GM19438 (cell line): ENCODE measurements around the gene PLPP4.
"Not testable (repeated sequence)": the region's sequence is repeated elsewhere in the genome, so short reads cannot be mapped to it uniquely, and the experiment has no call there.

Source experiments
- ATAC-seq: cut with Tn5 transposase; IDR thresholded peaks from one replicate; pipeline ENCODE4 v1.9.1; 2021; ENCODE audit warnings: low read depth; ENCODE audit not compliant: unreplicated experiment

The PLPP4 gene

GRCh38 chr10:120483651-120484301, 26.7 kb downstream of the PLPP4 start:
- no peak for ATAC-seq

DNA sequence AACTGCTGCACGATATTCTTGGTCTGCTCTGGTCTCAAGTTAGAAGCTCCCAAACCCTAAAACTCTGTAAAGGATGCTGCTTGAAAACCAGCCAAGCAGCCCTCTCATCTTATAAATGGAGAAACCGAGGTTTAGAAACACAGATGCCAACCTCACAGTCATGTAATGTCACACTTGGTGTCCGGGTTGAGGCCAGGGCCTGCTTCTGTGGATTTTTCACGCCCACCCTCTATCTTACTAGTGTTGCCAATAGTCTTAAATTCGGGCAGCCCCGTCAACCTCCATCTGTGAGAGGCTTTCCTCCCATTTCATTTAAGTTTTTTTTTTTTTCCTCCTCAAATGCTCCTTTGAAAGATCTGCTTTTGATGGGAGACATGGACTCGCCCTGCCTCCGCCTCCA, 28.9 kb downstream of the PLPP4 start:
- ATAC-seq = no peak

- ATAC-seq = no peak
These were observed 29.7 kb downstream of the PLPP4 start for GRCh38 chr10:120486671-120487205.

DNA sequence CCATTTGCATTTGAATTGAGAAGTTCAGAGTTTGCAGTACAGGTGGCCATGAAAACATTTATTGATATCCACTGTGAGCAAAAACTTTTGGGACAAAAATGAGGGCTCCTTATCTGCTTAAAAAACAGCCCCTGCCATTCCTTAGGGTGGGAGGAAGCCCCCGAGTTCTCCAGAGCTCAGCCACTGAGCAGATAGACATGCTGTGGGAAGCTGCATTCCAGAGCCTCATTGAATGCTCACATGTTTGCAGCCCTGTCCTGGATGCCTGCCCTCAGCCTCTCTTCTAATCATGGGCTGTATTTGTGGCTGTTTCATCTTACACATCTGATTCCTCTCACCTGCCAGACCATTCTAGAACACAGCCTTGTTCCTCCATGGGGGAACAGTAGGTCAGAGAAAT, 33.3 kb downstream of the PLPP4 start:
- no peak for ATAC-seq

DNA sequence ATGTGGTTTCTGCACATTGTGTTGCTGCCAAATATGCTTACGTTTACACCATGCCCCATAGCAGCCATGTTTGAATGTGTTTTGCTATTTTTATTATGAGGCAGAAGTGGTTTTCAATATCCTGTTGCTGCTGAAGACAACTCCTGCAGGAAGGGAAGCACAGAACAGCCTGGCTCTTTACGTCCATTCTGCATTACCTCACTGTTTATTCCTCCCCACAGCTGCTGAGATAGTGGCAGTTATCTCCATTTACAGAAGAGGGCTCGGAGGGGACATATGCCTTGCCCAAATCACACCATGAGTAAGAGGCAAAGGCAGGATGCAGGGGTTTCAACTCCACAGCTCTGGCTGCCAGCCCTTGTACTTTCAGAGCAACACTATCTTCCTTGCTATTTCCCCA, 35.3 kb downstream of the PLPP4 start:
- no peak for ATAC-seq

DNA sequence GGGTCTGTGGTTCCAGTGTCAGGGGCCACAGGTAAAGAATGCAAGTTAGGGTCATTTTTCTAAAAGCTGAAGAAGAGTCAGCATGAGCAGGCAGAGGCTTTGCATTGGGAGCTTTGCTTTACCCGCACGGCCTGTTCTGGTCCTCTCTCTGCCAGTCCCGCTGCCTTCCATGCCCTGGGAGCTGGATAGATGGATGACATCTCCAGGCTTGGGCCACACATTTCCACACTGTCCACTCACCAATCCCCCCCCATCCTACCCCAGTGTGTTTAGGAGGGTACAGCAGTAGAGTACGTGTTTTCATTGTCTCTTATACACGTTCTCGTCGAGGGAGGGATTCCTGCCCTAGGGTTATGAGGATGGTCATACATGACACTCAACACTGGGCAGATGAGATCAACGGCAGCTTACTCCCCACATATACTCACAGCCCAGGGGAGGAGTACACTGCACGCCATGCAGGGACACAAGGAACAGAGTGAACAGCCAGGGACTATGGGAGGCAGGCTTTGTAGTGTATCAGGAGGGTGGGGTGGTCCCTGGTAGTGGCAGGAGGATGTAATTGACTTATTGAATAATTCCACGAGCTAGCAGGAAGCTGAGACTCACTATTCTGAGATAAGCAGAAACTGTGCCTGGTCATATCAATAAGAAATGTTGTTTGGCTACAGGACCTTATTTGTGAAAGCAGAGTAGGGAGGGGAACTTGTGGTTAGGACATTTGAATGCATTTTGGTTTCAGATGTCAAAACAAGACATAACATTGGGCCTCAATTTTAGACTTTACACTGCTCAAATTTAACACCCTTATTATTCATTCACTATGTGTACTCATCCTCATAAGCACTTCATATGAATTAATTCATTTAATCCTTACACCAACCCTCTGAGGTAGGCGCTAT, 36.6 kb downstream of the PLPP4 start:
- peak; percentile 65 for ATAC-seq

DNA sequence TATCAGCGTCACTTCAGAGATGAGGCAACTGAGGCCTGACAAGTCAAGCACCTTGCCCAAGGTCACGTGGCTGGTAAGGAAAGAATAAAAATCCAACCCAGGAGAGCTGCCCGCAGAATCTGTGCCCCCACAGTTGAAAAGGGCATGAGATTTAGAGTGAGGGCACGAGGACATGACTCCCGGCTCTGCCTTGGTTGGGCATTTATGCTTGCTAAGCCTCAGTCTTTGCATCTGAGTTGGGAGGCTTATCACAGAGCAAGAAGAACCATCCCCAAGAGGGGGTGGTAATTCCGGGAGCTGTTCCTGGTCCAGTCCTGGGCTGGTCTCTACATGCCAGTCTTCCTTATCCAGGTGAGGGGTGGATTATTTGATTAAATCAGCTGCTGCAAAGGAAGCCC, 37.3 kb downstream of the PLPP4 start:
- no peak for ATAC-seq

GRCh38 chr10:120495226-120496009, 38.4 kb downstream of the PLPP4 start:
- no peak for ATAC-seq

DNA sequence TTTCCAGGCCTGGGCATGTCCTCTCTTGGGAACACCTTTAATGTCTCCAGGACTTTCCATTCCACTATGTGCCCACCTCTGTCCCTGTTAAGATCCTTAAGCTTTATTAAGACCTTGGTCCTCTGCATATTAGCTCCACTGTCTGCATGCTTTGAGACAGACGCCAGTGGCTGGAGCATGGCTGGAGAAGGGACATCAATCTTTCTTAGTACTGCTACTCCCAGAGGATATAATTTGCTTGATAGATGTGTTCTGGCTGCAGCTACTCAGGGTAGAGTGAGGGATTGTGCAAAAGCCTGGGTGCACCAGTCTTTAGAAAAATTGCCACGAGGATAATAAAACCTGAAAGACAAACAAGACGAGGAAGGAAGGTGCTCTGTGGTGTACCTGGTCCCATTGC, 42.9 kb downstream of the PLPP4 start:
- no peak for ATAC-seq

DNA sequence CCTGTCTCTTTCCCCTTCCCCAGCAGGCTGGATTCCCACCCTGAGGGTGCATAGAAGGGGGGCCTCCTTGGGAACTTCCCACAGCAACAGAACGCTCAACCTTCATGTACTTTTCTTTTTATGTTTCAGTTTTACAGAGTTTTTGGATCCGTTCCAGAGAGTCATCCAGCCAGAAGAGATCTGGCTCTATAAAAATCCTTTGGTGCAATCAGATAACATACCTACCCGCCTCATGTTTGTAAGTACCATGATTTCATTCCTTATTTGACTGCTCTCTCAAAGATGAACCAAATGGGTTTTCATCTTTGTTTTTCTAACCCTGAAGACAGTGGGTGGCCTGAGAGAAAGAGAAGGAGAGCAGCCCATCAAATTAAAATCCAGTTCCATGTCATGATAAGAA, 46.7 kb downstream of the PLPP4 start:
- no peak for ATAC-seq

DNA sequence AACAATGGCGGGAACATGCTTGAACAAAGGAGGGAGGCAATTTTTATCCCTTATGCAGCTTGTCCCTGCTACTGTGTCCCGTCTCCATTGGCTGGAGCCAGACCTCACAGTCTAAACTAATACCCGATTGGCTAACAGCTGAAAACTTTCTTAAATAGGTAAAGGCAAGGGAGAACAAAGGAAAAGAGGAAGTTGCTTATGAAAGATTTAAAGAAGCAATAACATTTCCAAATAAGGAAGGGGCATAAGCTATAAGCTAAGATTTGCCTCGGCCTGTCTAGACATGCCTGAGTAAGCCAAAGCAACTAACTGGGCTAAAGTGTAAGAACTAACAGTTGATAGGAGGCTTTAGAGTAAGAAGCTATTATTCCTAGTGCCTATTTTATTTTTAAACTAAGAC, 47.2 kb downstream of the PLPP4 start:
- not testable (repeated sequence) for ATAC-seq

- ATAC-seq = no peak
These were observed 48.0 kb downstream of the PLPP4 start for GRCh38 chr10:120505056-120505455.

DNA sequence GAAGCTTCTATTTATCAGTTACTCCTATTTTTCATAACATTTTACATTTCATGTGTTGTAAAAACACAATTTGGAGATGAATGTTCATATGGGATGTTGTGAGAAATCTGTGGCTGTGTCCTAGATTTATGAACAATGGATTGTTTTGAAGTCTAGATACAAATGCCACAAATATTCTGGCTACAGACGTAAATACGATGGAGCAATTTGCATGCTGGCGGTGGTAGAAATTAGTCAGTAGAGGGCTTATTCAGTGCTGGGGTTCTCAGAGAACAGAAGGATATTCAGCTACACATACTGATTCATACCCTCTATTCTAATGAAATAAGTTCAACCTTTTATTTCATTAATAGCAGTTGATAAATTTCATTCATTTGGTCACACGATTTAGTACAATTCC, 48.8 kb downstream of the PLPP4 start:
- no peak for ATAC-seq

DNA sequence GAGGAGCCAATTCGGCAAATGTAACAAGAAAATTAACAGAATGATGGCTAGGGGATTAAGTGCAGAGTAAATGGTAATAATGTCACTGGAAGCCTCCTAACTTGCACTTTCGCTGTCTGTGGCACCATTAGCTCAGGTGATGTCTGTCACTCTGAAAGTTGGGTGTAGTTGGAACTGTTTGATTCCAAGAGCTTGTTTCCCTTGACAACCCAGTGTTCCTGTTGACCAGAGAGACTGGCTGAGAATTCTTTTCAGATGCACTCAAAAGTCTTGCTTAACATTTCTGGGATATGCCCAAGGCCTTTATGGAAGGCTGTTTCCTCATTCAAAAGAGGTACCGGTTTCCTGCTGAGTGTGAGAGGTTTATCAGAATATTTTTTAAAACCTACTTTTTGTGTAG, 49.6 kb downstream of the PLPP4 start:
- ATAC-seq = no peak

DNA sequence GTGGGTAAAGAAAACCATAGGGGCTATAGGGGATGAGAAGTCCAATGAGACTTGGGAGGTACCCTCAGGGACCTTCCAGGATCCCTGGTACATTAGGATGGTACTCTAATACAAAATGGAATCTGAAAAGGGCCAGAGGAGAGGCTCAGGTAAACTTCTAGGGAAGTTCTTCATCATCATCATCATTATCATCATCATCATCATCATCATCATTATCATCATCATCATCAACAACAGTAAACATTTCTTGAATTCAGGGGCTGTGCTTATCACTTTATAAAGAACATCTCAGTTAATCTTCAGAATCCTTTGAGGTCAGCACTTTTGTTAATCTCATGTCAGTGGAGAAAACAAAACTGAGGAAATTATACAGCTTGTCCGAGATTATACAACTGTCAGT, 50.1 kb downstream of the PLPP4 start:
- no peak for ATAC-seq

DNA sequence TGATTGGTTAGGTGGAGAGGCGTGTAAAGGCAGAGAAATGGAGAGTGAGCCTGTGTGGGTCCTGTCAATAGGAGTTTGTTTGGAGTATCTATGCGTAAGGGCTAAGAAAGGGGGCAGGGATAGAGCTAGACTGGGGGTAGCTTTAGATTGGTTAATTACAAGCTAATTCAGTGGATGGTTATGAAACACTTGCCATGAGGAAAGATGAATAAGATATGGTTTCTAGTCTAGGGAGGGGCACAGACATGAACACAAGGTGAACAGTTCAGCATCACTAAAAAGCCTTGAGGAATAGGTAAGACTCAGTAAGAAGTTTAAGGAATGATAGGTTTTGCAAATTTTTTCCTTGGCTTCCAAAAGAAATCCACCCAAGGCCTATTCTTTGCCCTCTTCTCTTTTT, 50.6 kb downstream of the PLPP4 start:
- no peak for ATAC-seq

- ATAC-seq = no peak
These were observed 51.4 kb downstream of the PLPP4 start for GRCh38 chr10:120508393-120508792.

DNA sequence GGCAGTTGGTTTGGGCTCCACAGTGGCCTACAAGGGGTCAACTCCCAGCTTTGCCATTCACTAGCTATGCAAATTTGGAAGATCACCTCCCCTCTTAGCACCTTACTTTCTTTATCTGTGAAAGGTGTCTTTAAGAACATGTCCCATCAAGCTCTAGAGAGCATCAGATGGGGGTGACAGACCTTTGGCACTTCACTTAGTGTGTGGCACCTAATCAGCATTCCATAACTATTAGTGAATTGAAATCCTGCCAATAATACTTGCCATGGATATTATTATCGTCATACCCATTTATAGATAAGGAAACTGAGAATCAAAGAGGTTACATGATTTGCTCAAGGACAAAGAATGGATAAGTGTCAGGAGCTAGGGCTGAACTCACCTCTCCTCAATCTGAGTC, 51.9 kb downstream of the PLPP4 start:
- no peak for ATAC-seq

- no peak for ATAC-seq
These were observed 54.1 kb downstream of the PLPP4 start for GRCh38 chr10:120511165-120511564.

GRCh38 chr10:120513307-120513796, 56.3 kb downstream of the PLPP4 start:
- ATAC-seq = no peak
